Globus pallidus (tissue), 1 donor: Measurements from ENCODE around the gene IRF5.

ENCODE experiments used
- DNase-seq: peaks from one replicate; pipeline ENCODE4 v3.0.0-alpha.2; 2015; ENCODE audit warnings: low spot score

Gene IRF5, protein sequence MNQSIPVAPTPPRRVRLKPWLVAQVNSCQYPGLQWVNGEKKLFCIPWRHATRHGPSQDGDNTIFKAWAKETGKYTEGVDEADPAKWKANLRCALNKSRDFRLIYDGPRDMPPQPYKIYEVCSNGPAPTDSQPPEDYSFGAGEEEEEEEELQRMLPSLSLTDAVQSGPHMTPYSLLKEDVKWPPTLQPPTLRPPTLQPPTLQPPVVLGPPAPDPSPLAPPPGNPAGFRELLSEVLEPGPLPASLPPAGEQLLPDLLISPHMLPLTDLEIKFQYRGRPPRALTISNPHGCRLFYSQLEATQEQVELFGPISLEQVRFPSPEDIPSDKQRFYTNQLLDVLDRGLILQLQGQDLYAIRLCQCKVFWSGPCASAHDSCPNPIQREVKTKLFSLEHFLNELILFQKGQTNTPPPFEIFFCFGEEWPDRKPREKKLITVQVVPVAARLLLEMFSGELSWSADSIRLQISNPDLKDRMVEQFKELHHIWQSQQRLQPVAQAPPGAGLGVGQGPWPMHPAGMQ

GRCh38 chr7:128937647-128938543 lies at the start of gene IRF5:
IRF5 (plus strand) TSS chr7:128937927; CDS start chr7:128942082, 4,155 bp downstream.
- peak; percentile 18 for DNase-seq

DNA sequence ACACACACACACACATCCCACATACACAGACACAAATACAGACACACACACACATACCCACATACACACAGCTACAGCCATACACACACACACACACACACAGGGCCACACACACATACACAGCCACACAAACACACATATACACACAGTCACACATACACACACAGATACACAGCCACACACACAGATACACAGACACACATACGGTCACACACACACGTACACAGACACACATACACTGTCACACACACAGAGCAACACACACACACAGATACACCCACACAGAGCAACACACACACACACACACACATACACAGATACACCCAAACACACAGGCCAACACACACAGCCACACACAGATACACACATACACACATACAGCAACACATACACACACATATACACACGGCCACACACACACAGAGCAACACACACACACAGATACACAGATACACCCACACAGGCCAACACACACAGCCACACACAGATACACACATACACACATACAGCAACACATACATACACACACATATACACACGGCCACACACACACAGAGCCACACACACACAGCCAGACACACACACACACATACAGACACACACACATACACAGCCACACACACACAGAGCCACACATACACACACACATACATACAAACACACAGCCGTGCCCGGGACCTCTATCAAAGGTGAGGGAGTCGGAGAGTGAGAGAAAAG lies 49.5 kb upstream of the IRF5 start:
- no peak for DNase-seq

- no peak for DNase-seq
Observed at GRCh38 chr7:128888756-128889095, 49.0 kb upstream of the IRF5 start.

DNA sequence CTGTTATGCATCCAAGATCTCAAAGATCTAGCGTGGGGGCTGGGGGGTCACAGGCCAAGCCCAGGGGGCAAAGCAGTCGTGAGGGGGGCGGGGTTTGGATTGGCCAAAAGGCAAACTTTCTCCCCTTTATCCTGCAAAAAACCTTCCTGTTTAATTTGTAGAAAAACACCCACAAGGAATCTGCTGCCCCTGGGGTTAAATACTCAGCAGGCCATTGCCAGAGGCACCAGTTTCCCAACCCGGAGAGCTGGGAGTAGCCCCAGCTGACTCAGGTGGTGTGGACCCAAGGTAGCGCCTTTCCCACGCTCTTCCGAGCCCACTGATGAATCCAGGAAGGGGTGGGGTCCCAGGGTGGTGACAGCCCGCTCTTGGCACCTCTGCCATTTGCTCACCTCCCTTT lies 48.6 kb upstream of the IRF5 start:
- no peak for DNase-seq

DNA sequence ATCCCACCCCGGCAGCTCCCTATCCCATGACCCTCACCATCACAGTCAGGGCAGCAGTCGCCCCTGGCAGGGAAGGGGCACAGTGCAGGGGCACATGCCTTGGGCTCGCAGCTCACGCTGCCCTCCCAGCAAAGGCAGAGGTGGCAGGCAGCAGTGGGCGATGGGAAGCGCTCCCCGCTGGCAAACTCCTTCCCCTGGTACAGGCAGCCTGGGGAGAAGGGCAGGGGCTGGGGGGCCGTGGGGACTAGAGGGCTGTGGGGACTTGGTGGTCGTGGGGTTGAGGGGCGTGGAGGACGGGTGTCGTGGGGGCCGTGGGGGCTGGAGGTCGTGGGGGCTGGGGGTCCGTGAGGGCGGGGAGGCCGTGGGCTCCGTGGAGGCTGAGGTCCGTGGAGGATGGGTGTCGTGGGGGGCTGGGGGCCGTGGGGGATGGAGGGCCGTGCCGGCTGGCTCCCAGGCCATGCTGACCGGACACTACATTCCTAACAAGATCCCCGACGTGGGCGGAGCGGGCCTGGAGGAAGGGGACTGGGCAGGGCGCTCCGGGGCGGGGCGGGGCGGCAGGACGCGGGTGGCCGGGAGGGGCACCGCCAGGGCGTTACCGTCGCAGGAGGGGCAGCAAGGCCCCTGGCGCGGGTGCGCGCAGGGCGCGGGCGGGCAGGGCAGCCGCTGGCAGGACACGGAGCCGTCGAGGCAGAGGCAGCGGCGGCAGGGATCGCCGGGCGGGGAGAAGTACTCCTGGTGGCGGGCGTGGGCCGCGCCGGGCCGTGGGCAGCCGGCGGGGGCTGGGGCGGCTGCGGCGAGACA lies 47.2 kb upstream of the IRF5 start:
- DNase-seq = no peak

DNA sequence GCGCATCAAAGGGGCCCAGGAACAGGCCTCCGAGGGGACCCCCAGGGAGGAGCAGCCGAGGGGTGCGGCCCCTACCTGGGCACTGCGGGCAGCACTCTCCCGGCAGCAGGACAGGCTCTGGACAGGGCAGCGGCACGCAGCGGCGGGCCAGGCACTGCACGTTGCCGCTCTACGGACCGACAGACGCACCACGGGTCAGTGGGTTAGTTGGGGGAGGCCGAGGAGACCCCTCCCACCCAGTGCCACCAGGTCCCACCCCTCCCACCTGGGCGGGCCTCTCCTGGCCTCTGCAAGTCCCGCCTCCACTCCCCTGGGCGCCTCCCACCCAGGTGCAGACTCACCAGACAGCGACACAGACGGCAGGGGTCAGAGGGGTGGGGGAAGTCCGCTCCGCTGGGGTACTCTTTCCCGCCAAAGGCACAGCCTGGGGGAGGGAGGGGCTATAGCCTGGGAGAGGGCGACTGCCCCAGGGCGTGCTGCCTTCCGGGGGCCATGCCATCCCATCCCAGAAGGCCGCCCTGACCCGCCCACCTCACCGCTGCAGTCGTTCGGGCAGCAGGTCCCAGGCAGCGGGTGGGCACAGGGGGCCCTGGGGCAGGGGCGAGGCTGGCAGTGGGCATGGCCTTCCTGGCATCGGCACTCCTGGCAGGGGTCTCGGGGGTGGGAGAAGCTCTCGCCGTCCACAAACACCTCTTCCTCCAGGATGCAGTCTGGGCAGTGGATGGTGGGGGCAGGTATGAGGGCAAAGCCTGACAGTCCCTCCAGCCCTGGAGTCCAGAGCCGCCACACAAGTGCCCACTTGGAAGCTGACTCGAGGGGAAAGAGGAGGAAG lies 46.4 kb upstream of the IRF5 start:
- no peak for DNase-seq

- no peak for DNase-seq
Observed at GRCh38 chr7:128891942-128892269, 45.8 kb upstream of the IRF5 start.

DNA sequence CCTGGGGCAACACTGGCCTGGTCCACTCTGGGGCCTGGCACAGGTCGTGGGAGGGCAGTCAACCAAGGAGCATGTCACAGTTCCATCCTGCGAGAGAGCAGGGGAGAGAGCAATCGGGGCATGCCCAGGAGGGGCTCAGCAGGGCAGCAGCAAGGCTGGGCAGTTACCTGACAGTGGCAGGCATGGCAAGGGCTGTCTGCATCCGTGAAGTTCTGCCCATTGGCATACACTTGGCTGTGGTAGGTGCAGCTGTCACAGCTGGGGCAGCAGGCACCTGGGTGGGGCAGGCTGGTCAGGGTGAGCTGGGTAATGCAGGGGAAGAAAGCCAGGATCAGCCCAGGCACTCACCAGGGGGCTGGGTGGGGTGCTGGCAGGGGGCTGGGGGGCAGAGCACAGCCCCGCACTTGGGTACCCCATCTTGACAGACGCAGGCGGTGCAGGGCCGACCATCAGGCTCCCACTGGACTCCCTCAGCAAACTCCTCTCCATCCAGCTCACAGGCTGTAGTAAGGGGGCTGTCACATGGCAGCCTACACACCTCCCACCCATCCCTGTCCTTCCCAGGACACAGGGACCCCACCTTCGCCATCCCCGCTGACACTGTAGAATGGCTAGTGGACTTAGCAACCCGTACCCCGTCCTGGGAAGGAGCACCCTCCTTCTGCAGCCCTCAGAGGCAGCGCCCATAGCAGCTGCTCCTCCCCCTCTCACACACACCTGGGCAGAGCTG lies 45.0 kb upstream of the IRF5 start:
- DNase-seq = no peak

GRCh38 chr7:128893251-128894100 lies 44.3 kb upstream of the IRF5 start:
- no peak for DNase-seq

GRCh38 chr7:128894101-128894440 lies 43.7 kb upstream of the IRF5 start:
- no peak for DNase-seq

GRCh38 chr7:128895320-128895719 lies 42.4 kb upstream of the IRF5 start:
- DNase-seq = no peak

- no peak for DNase-seq
Observed at GRCh38 chr7:128899392-128899791, 38.3 kb upstream of the IRF5 start.

- DNase-seq = no peak
Observed at GRCh38 chr7:128900237-128900636, 37.5 kb upstream of the IRF5 start.

GRCh38 chr7:128902761-128903585 lies 34.8 kb upstream of the IRF5 start:
- DNase-seq = no peak

- no peak for DNase-seq
Observed at GRCh38 chr7:128903621-128904361, 33.9 kb upstream of the IRF5 start.

DNA sequence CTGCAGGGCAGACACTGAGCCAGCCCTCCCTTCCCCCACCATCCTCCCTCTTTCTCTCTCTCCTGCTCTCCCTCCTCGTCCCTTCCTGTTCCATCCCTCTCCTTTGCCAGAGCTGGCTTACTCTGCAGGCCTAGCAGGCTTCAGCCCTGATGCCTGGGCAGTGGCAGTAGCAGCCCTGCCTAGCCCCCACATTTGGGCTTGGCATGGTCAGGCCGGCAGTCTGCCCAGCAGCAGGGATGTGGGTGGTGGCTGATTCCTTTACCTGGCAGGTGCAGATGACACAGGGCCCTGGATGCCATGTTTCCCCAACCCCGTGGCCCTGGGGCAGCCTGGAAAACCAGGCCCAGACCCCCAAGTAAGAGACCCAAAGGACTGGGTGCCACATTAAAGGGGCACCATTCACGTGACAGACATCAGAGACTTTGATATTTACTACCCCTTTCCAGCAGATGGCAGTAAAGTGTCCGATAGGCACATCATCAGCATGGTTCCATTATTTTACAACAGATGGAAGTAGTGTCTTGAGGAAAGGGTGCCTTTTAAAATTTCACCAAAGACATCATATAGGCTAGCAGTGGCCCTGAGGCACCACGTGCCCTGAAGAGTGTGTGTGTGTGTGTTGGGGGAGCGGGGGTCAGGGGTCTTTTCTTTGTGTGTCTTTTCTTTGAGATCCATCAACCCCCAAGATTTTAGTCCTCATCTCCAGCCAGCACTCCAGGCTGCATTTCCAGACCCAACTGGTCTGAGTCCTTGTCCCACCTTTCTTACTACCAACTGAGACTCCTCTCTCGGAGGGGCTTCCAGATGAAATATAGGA lies 33.1 kb upstream of the IRF5 start:
- DNase-seq = peak; percentile 23
